SK-N-SH (cell line): ENCODE data around the gene ANXA9. TPM values are rescaled to one million over a fixed set of nuclear protein-coding genes. Genes with fewer than 3 reads are reported as not detected.

Experiments
- CTCF ChIA-PET: fragments of 300-600, 350-600 bp; formaldehyde crosslinking; extraction: SDS; loops from one replicate; lab custom pipeline; 2021; lab: Yijun Ruan, JAX
- POLR2A ChIA-PET: fragments of 350-600 bp; sonication (Branson Sonifier 250); formaldehyde crosslinking; extraction: SDS; loops from one replicate; lab custom pipeline; 2020; ENCODE audit warnings: antibody characterized with exemption, inconsistent platforms; lab: Yijun Ruan, JAX
- DNase-seq: peaks from one replicate; pipeline ENCODE4 v3.0.0; 2012
- H2AFZ ChIP-seq: fragments of 200-600 bp; sonication (generic); 2 replicates; pipeline ENCODE4 v1.8.1; 2016; ENCODE audit warnings: antibody characterized with exemption, mild to moderate bottlenecking, low read depth
- H3F3A ChIP-seq: fragments of 200-600 bp; sonication (generic); replicated peaks from 2 replicates; pipeline ENCODE3; 2016; ENCODE audit warnings: antibody characterized with exemption, mild to moderate bottlenecking; ENCODE audit not compliant: insufficient read depth
- H3K27ac ChIP-seq, 2 experiments: fragments of 200-500 bp in 1 of 2; fragments of 200-600 bp in 1 of 2; sonication (Bioruptor generic) in 1 of 2; sonication (generic), shearing (Covaris generic) in 1 of 2; 2 replicates each; pipeline versions ENCODE4 v1.5.1 to v1.6.1; 2014 to 2016; ENCODE audit warnings: low read depth in 2 of 2, inconsistent platforms in 1 of 2, low read length in 1 of 2, mild to moderate bottlenecking in 1 of 2, mixed read lengths in 1 of 2
- H3K27me3 ChIP-seq: fragments of 200-600 bp; sonication (generic), shearing (Covaris generic); 2 replicates; pipeline ENCODE4 v1.6.1; 2016; ENCODE audit warnings: mixed run types; ENCODE audit not compliant: insufficient read depth
- H3K36me3 ChIP-seq, 2 experiments: fragments of 200-500 bp in 1 of 2; fragments of 200-600 bp in 1 of 2; sonication (Bioruptor generic) in 1 of 2; sonication (generic) in 1 of 2; replicated peaks in 1 of 2; 2 replicates each; pipeline versions ENCODE3 to v1.5.1; 2014 to 2016; ENCODE audit warnings: low read length in 1 of 2, mild to moderate bottlenecking in 1 of 2; ENCODE audit not compliant: insufficient read depth in 2 of 2, control insufficient read depth in 1 of 2
- H3K4me1 ChIP-seq, 2 experiments: fragments of 200-500 bp in 1 of 2; fragments of 200-600 bp in 1 of 2; sonication (Bioruptor generic) in 1 of 2; sonication (generic), shearing (Covaris generic) in 1 of 2; 2 replicates each; pipeline versions ENCODE4 v1.5.1 to v1.6.1; 2014 to 2016; ENCODE audit warnings: low read depth in 1 of 2, low read length in 1 of 2, mixed run types in 1 of 2; ENCODE audit not compliant: insufficient read depth in 2 of 2, control insufficient read depth in 1 of 2
- H3K4me2 ChIP-seq: fragments of 200-600 bp; sonication (generic), shearing (Covaris generic); 2 replicates; pipeline ENCODE4 v1.6.1; 2017; ENCODE audit warnings: mixed run types
- H3K4me3 ChIP-seq, 2 experiments: fragments of 200-500 bp in 1 of 2; fragments of 200-600 bp in 1 of 2; sonication (Bioruptor generic) in 1 of 2; sonication (generic), shearing (Covaris generic) in 1 of 2; 2 replicates each; pipeline versions ENCODE4 v1.5.1 to v1.8.1; 2014 to 2016; ENCODE audit warnings: low read depth in 2 of 2, inconsistent platforms in 1 of 2, low read length in 1 of 2, mild to moderate bottlenecking in 1 of 2, mixed read lengths in 1 of 2, moderate library complexity in 1 of 2
- H3K79me2 ChIP-seq: fragments of 200-600 bp; sonication (generic); 2 replicates; pipeline ENCODE4 v1.8.1; 2017; ENCODE audit warnings: mild to moderate bottlenecking; ENCODE audit not compliant: insufficient read depth
- H3K9ac ChIP-seq: fragments of 200-600 bp; sonication (generic); 2 replicates; pipeline ENCODE4 v1.6.1; 2017; ENCODE audit warnings: mixed run types
- H3K9me2 ChIP-seq: fragments of 200-600 bp; sonication (generic); 2 replicates; pipeline ENCODE4 v1.6.1; 2017; ENCODE audit warnings: mixed run types
- H3K9me3 ChIP-seq: fragments of 200-600 bp; sonication (generic); 2 replicates; pipeline ENCODE4 v1.6.1; 2017; ENCODE audit warnings: mixed run types, mild to moderate bottlenecking, moderate library complexity
- H4K20me1 ChIP-seq: fragments of 200-600 bp; sonication (generic); 2 replicates; pipeline ENCODE4 v1.6.1; 2017; ENCODE audit warnings: mild to moderate bottlenecking, mixed run types; ENCODE audit not compliant: insufficient read depth
- CHD2 ChIP-seq: fragments of 150-350 bp; IDR thresholded peaks from 2 replicates; pipeline ENCODE4 v1.6.1; 2018; ENCODE audit warnings: low read length; ENCODE audit not compliant: partially characterized antibody
- CTCF ChIP-seq: fragments of 200-600 bp; sonication (generic); IDR thresholded peaks from 2 replicates; pipeline ENCODE4 v1.6.1; 2017; ENCODE audit warnings: antibody characterized with exemption, mild to moderate bottlenecking, moderate library complexity
- ELF1 ChIP-seq: IDR thresholded peaks from 2 replicates; pipeline ENCODE4 v1.4.0; 2012
- EP300 ChIP-seq, 2 experiments: IDR thresholded peaks; 2 replicates each; pipeline versions ENCODE4 v1.4.0 to v1.6.1; 2012; ENCODE audit warnings: borderline replicate concordance in 1 of 2, low read depth in 1 of 2, low read length in 1 of 2
- FOSL2 ChIP-seq: IDR thresholded peaks from 2 replicates; pipeline ENCODE4 v1.4.0; 2012; ENCODE audit warnings: low read depth, mild to moderate bottlenecking, moderate library complexity, borderline replicate concordance
- FOXJ3 ChIP-seq: sonication (generic); formaldehyde crosslinking; IDR thresholded peaks from 2 replicates; pipeline ENCODE4 v1.5.1; 2020; ENCODE audit warnings: mild to moderate bottlenecking, missing genetic modification reagents
- GABPA ChIP-seq: IDR thresholded peaks from 2 replicates; pipeline ENCODE4 v1.4.0; 2012; ENCODE audit warnings: low read depth, mild to moderate bottlenecking
- IRF3 ChIP-seq: fragments of 150-350 bp; IDR thresholded peaks from 2 replicates; pipeline ENCODE4 v1.6.1; 2016; ENCODE audit warnings: mild to moderate bottlenecking, low read depth, low read length
- MAX ChIP-seq: IDR thresholded peaks from 2 replicates; pipeline ENCODE4 v1.4.0; 2012; ENCODE audit warnings: low read depth
- RAD21 ChIP-seq: IDR thresholded peaks from 2 replicates; pipeline ENCODE4 v1.6.1; 2012; ENCODE audit warnings: mild to moderate bottlenecking, low read length
- RFX5 ChIP-seq: IDR thresholded peaks from 2 replicates; pipeline ENCODE4 v1.6.1; 2012; ENCODE audit warnings: mild to moderate bottlenecking, improper control_type of control experiment, low read length
- RXRA ChIP-seq: IDR thresholded peaks from 2 replicates; pipeline ENCODE4 v1.4.0; 2012; ENCODE audit warnings: low read depth, mild to moderate bottlenecking, borderline replicate concordance
- SIN3A ChIP-seq: IDR thresholded peaks from 2 replicates; pipeline ENCODE4 v1.6.1; 2012; ENCODE audit warnings: low read depth, mild to moderate bottlenecking, low read length, moderate library complexity, borderline replicate concordance
- TEAD4 ChIP-seq: IDR thresholded peaks from 2 replicates; pipeline ENCODE4 v1.4.0; 2012; ENCODE audit warnings: mild to moderate bottlenecking, borderline replicate concordance; ENCODE audit not compliant: insufficient read depth
- USF2 ChIP-seq: fragments of 150-350 bp; IDR thresholded peaks from 2 replicates; pipeline ENCODE4 v1.6.1; 2017; ENCODE audit warnings: antibody characterized with exemption, low read length, low read depth, borderline replicate concordance
- YY1 ChIP-seq: IDR thresholded peaks from 2 replicates; pipeline ENCODE4 v1.4.0; 2012; ENCODE audit warnings: low read depth, mild to moderate bottlenecking
- WGBS: methylation state at CpG from one replicate; pipeline ENCODE4 v1.1.6; 2017; ENCODE audit warnings: low lambda C conversion rate; 5-methylcytosine and 5-hydroxymethylcytosine counted together
- polyA plus RNA-seq, 3 experiments: library from polyadenylated mRNA; depleted of rRNA; stranded (reverse); fragments of >200 nt; gene quantifications; 2 replicates each; pipeline ENCODE4 v1.2.3, GENCODE V29; 2012
- TF ChIP-seq, protein P1 (sequence below): IDR thresholded peaks from 2 replicates; pipeline ENCODE4 v1.6.1; 2012; ENCODE audit warnings: mild to moderate bottlenecking, low read depth, low read length, moderate library complexity

The ANXA9 gene
- polyA plus RNA-seq, 1 of the 3 experiments (the other 2 are of a cell fraction): 0.07 TPM

- CTCF ChIA-PET: interaction anchor here (1.7 kb wide), 1 partner anchor 22 kb away, joined by 6 read pairs; no protein-coding TSS in a partner anchor
- POLR2A ChIA-PET: no interaction called here
- 84% methylated on average over 5 of the region's 5 CpGs for WGBS
These were observed 37.2 kb upstream of the ANXA9 start for GRCh38 chr1:150944856-150945255.

More at GRCh38 chr1:150944856-150945255, 37.2 kb upstream of the ANXA9 start:
- Histone ChIP-seq H3K36me3 (peaks cover 61 to 72% of the 10 kb centered on the region in 2 experiments), H3K4me2 (no peak overlapping the region), H3F3A (no peaks in the 10 kb centered on the region), H3K9ac (no peak overlapping the region), H2AFZ (no peak overlapping the region), H3K4me1 (no peaks in the 10 kb centered on the region), H3K4me3 (no peak overlapping the region), H3K9me2 (no peaks in the 10 kb centered on the region), H3K79me2 (no peaks in the 10 kb centered on the region), H4K20me1 (no peaks in the 10 kb centered on the region), H3K9me3 (no peaks in the 10 kb centered on the region), H3K27ac (no peak overlapping the region), H3K27me3 (no peaks in the 10 kb centered on the region)
- no peak for DNase-seq
- TF ChIP-seq CHD2 (no peak), RFX5 (no peak), CTCF (no peak), RAD21 (no peak), EP300 (IDR thresholded peaks at IDR 0.05; ENCODE audit: borderline replicate concordance in 1 of 2, low read depth in 1 of 2, low read length in 1 of 2) (no peak), IRF3 (no peak), ELF1 (no peak), MAX (no peak), TEAD4 (no peak), YY1 (no peak), FOSL2 (no peak), FOXJ3 (CRISPR knock-in tag) (no peak), RXRA (no peak), SIN3A (no peak), GABPA (no peak), USF2 (no peak)
- TF ChIP-seq, protein P1, sequence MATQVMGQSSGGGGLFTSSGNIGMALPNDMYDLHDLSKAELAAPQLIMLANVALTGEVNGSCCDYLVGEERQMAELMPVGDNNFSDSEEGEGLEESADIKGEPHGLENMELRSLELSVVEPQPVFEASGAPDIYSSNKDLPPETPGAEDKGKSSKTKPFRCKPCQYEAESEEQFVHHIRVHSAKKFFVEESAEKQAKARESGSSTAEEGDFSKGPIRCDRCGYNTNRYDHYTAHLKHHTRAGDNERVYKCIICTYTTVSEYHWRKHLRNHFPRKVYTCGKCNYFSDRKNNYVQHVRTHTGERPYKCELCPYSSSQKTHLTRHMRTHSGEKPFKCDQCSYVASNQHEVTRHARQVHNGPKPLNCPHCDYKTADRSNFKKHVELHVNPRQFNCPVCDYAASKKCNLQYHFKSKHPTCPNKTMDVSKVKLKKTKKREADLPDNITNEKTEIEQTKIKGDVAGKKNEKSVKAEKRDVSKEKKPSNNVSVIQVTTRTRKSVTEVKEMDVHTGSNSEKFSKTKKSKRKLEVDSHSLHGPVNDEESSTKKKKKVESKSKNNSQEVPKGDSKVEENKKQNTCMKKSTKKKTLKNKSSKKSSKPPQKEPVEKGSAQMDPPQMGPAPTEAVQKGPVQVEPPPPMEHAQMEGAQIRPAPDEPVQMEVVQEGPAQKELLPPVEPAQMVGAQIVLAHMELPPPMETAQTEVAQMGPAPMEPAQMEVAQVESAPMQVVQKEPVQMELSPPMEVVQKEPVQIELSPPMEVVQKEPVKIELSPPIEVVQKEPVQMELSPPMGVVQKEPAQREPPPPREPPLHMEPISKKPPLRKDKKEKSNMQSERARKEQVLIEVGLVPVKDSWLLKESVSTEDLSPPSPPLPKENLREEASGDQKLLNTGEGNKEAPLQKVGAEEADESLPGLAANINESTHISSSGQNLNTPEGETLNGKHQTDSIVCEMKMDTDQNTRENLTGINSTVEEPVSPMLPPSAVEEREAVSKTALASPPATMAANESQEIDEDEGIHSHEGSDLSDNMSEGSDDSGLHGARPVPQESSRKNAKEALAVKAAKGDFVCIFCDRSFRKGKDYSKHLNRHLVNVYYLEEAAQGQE: no peak
